HG03060 (cell line): ENCODE results near the gene ORM1.
"Not testable (repeated sequence)": the region's sequence is repeated elsewhere in the genome, so short reads cannot be mapped to it uniquely, and the experiment has no call there.

Experiments
- ATAC-seq: cut with Tn5 transposase; IDR thresholded peaks from one replicate; pipeline ENCODE4 v1.9.1; 2021; ENCODE audit warnings: low read depth, moderate number of reproducible peaks; ENCODE audit not compliant: unreplicated experiment

Gene ORM1

GRCh38 chr9:114322831-114323531, at the start of gene ORM1:
Gene ORM1 (plus strand): TSS chr9:114323098. CDS start chr9:114323134, 36 bp downstream.
- not testable (repeated sequence) for ATAC-seq

- ATAC-seq = no peak
Measured at GRCh38 chr9:114273461-114273881, 49.4 kb upstream of the ORM1 start.

- no peak for ATAC-seq
Measured at GRCh38 chr9:114274217-114274616, 48.7 kb upstream of the ORM1 start.

- no peak for ATAC-seq
Measured at GRCh38 chr9:114275246-114276004, 47.5 kb upstream of the ORM1 start.

- no peak for ATAC-seq
Measured at GRCh38 chr9:114276908-114277821, 45.7 kb upstream of the ORM1 start.

- ATAC-seq = no peak
Measured at GRCh38 chr9:114278356-114278755, 44.5 kb upstream of the ORM1 start.

GRCh38 chr9:114278881-114279570, 43.9 kb upstream of the ORM1 start:
- no peak for ATAC-seq

DNA sequence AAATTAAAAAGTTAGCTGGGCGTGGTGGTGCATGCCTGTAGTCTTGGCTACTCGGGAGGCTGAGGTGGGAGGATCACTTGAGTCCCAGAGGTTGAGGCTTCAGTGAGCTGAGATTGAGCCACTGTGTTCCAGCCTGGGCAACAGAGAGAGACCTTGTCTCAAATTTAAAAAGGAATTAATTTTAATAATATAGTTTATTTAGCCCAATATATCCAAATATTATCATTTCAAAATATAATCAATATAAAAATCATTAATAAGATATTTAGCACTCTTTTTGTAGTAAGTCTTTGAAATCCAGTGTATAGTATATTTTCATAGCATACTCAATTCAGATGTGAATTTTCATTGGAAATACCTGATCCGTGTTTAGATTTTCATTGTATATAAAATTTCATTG, 43.2 kb upstream of the ORM1 start:
- ATAC-seq = no peak

- ATAC-seq = no peak
Measured at GRCh38 chr9:114280636-114281472, 42.0 kb upstream of the ORM1 start.

- no peak for ATAC-seq
Measured at GRCh38 chr9:114281473-114282103, 41.3 kb upstream of the ORM1 start.

GRCh38 chr9:114282104-114282485, 40.8 kb upstream of the ORM1 start:
- ATAC-seq = no peak

- ATAC-seq = no peak
Measured at GRCh38 chr9:114282507-114282906, 40.4 kb upstream of the ORM1 start.

DNA sequence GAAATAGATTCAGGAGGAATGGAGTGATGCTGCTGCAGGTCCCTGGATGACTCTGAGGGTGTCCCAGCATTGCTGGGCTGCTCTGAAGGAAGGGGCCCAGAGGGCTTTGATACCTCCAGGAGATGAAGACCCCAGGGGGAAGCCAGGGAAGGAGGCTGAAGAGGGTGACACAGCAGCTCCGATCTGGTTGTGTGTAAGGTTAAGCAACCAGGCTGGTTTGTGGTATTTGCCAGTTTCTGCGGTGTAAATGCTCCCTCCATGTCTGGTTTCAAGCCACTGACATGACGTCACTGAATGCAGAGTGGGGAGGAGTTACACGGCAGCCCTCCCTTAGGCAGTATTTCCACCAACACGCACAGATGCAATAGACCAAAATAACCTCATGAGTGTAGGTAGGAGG, 40.0 kb upstream of the ORM1 start:
- no peak for ATAC-seq

DNA sequence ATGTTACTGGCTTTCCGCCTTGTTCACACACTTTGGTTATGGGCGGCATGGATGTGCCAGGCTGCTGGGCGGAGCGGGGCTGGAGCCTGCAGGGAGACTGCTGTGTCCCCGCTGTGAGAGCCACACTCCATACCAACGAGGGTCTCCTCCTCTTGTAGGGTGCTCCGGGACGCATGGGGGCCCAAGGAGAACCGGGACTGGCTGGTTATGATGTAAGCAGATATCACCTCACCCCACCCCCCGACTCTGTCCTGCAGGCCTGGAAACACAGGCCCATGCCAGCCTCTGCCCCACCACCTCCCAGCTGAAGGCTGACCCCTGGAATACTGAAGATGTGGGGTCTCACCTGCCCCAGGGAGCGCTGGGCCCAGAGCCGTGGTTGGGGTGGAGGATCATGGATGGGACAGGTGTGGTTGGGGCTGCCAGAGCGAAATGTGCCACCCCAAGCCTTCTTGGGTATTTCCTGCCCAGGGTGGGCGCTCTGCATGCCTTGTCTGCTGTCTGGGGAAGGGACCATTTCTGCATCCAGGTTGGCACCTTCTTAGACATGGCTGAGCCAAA, 39.3 kb upstream of the ORM1 start:
- ATAC-seq = no peak

GRCh38 chr9:114284316-114285060, 38.4 kb upstream of the ORM1 start:
- no peak for ATAC-seq

GRCh38 chr9:114285166-114285867, 37.6 kb upstream of the ORM1 start:
- no peak for ATAC-seq

DNA sequence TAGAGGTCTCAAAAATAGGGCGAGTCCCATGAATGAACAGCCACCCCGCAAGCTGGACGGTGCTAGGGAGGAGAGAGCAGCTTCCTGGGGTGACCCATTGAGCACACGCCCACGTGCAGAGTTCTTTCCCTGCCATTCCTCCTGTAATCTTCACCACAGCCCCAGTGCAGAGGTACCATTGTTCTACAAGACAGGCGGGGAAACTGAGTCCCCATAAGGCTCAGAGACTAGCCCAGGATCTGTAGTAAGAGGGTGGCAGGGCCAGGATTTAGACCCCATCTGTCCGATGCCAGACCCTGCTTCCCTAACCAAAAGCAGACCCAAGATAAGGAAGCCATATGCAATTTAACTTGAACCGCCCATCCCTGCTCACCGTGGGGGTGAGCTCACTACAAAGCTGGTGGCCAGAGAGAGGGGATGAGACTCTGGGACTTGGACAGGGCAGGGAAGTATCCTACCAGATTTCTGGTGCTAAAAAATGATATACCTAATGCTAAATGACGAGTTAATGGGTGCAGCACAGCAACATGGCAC, 36.7 kb upstream of the ORM1 start:
- ATAC-seq = no peak
